Osteoblast (primary cell): Measurements from ENCODE around the gene MAP1A. TPM values are rescaled to one million over a fixed set of nuclear protein-coding genes. Genes with fewer than 3 reads are reported as not detected.
A peak's percentile ranks its signal among the peaks of the same experiment; 100 is the strongest.

Source experiments
- DNase-seq: peaks from one replicate; pipeline ENCODE4 v3.0.0; 2011; ENCODE audit warnings: low spot score, mixed read lengths; ENCODE audit not compliant: insufficient read length; ENCODE audit errors: missing footprints
- H2AFZ ChIP-seq: 2 replicates; pipeline ENCODE4 v1.6.0; 2011; ENCODE audit warnings: mild to moderate bottlenecking, low read length
- H3K27ac ChIP-seq: 2 replicates; pipeline ENCODE4 v1.5.1; 2011; ENCODE audit warnings: mild to moderate bottlenecking, low read depth, low read length, moderate library complexity
- H3K27me3 ChIP-seq: 2 replicates; pipeline ENCODE4 v1.6.0; 2012; ENCODE audit warnings: mild to moderate bottlenecking, control low read depth, inconsistent platforms, low read length, moderate library complexity; ENCODE audit not compliant: insufficient read depth
- H3K36me3 ChIP-seq: 2 replicates; pipeline ENCODE4 v1.5.1; 2011; ENCODE audit warnings: mild to moderate bottlenecking, low read length, control low read depth, moderate library complexity; ENCODE audit not compliant: insufficient read depth
- H3K4me1 ChIP-seq: 2 replicates; pipeline ENCODE4 v1.5.1; 2011; ENCODE audit warnings: mild to moderate bottlenecking, low read length, control low read depth, moderate library complexity; ENCODE audit not compliant: insufficient read depth
- H3K4me2 ChIP-seq: 2 replicates; pipeline ENCODE4 v1.6.0; 2011; ENCODE audit warnings: mild to moderate bottlenecking, low read length; ENCODE audit not compliant: insufficient read depth
- H3K4me3 ChIP-seq: fragments of 200-600 bp; sonication (generic); 3 replicates; pipeline ENCODE4 v1.5.1; 2012; ENCODE audit warnings: mild to moderate bottlenecking, low read length, inconsistent platforms; ENCODE audit not compliant: insufficient read depth
- H3K79me2 ChIP-seq: 2 replicates; pipeline ENCODE4 v1.6.0; 2012; ENCODE audit warnings: mild to moderate bottlenecking, low read length, control low read depth, inconsistent platforms; ENCODE audit not compliant: insufficient read depth
- H3K9me3 ChIP-seq: 2 replicates; pipeline ENCODE4 v1.5.1; 2011; ENCODE audit warnings: low read depth, low read length, control low read depth
- H4K20me1 ChIP-seq: 2 replicates; pipeline ENCODE4 v1.6.0; 2012; ENCODE audit warnings: mild to moderate bottlenecking, low read length, control low read depth; ENCODE audit not compliant: insufficient read depth
- CTCF ChIP-seq: IDR thresholded peaks from 2 replicates; pipeline ENCODE4 v1.5.1; 2011; ENCODE audit warnings: mild to moderate bottlenecking, low read depth, low read length, moderate library complexity; ENCODE audit errors: extremely low read depth
- total RNA-seq: library from RNA; depleted of rRNA; stranded (reverse); fragments of >200 nt; gene quantifications from 2 replicates; pipeline ENCODE4 v1.2.3, GENCODE V29; 2012

MAP1A gene
- total RNA-seq, 1 donor = 117 TPM

GRCh38 chr15:43524254-43524845 is 6.9 kb downstream of the MAP1A start:
- H3K79me2 ChIP-seq = peaks cover 45% of the 10 kb centered on the region
- peaks cover 81% of the 10 kb centered on the region for H4K20me1 ChIP-seq
- no peak overlapping the region for H3K4me3 ChIP-seq
- H3K9me3 ChIP-seq = no peaks in the 10 kb centered on the region
- H3K27ac ChIP-seq = no peak overlapping the region
- peak; percentile 9 for DNase-seq
- peaks cover 3% of the 10 kb centered on the region for H3K4me1 ChIP-seq
- H3K36me3 ChIP-seq = peaks cover 72% of the 10 kb centered on the region
- H3K27me3 ChIP-seq = no peaks in the 10 kb centered on the region
- no peak overlapping the region for H3K4me2 ChIP-seq
- no peak overlapping the region for H2AFZ ChIP-seq
- TF ChIP-seq CTCF = no peak

GRCh38 chr15:43525131-43525530 is 7.7 kb downstream of the MAP1A start:
- peak; percentile 9 for DNase-seq
- Histone ChIP-seq H3K4me3 (no peak overlapping the region), H3K27ac (no peak overlapping the region), H2AFZ (no peak overlapping the region), H3K4me1 (no peaks in the 10 kb centered on the region), H3K4me2 (no peak overlapping the region), H3K9me3 (no peaks in the 10 kb centered on the region), H3K27me3 (no peaks in the 10 kb centered on the region), H3K79me2 (peaks cover 37% of the 10 kb centered on the region), H3K36me3 (peaks cover 77% of the 10 kb centered on the region), H4K20me1 (peaks cover 80% of the 10 kb centered on the region)
- TF ChIP-seq CTCF = no peak

GRCh38 chr15:43526261-43526930 is 9.0 kb downstream of the MAP1A start:
- TF ChIP-seq CTCF = no peak
- Histone ChIP-seq H3K36me3 (peaks cover 72% of the 10 kb centered on the region), H3K4me3 (no peak overlapping the region), H3K27ac (no peak overlapping the region), H4K20me1 (peaks cover 70% of the 10 kb centered on the region), H2AFZ (no peak overlapping the region), H3K27me3 (no peaks in the 10 kb centered on the region), H3K4me2 (no peak overlapping the region), H3K79me2 (peaks cover 24% of the 10 kb centered on the region), H3K4me1 (no peaks in the 10 kb centered on the region), H3K9me3 (no peaks in the 10 kb centered on the region)
- DNase-seq = peak; percentile 30

GRCh38 chr15:43527016-43527801 is 9.8 kb downstream of the MAP1A start:
- Histone ChIP-seq H3K27ac (no peak overlapping the region), H3K4me2 (no peak overlapping the region), H4K20me1 (peaks cover 66% of the 10 kb centered on the region), H3K27me3 (no peaks in the 10 kb centered on the region), H3K4me3 (no peak overlapping the region), H2AFZ (no peak overlapping the region), H3K36me3 (peaks cover 64% of the 10 kb centered on the region), H3K4me1 (no peaks in the 10 kb centered on the region), H3K9me3 (no peaks in the 10 kb centered on the region), H3K79me2 (peaks cover 17% of the 10 kb centered on the region)
- TF ChIP-seq CTCF = no peak
- DNase-seq = peak; percentile 76
